HG03520 (cell line): ENCODE results near the gene TRAPPC12.

Experiments used
- ATAC-seq: cut with Tn5 transposase; IDR thresholded peaks from one replicate; pipeline ENCODE4 v1.9.1; 2021; ENCODE audit warnings: mild to moderate bottlenecking, moderate library complexity; ENCODE audit not compliant: unreplicated experiment

The TRAPPC12 gene

DNA sequence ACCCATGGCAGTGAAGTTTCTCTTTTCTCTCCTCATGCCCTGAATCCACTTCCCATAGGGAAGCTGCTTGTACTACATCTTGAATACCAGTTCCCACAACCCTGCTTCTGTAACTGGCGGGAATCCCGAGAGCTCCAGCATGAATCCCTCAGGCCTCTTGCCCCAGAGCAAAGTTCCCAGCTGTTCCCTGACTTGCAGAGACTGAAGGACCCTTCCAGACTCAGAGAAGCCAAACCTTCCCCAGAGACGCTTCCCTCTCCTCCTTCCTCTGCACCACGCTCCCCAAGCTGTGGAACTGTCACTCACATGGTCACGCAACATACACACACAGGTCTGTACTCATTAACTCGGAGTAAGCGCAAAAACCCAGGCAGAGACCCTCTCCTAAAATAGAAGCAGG lies 26.4 kb downstream of the TRAPPC12 start:
- ATAC-seq: no peak

DNA sequence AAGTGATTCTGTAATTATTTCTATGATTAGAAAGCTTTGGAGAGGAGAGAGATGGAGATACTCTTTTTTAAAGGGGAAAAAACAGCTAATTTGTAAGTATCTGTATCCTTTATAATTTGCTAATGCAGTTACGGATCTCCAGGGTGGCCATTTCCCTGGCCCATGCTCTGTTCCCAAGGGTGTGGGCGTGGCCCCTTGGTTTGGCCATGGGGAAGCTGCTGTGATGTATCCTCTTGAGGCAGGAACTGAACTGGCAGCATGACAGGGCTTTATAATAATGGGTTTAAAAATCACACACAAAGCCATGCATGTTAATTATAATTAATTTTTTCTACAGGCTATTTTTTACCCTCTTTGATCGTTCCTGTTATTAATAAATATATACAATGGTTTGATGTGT lies 27.0 kb downstream of the TRAPPC12 start:
- ATAC-seq: no peak

DNA sequence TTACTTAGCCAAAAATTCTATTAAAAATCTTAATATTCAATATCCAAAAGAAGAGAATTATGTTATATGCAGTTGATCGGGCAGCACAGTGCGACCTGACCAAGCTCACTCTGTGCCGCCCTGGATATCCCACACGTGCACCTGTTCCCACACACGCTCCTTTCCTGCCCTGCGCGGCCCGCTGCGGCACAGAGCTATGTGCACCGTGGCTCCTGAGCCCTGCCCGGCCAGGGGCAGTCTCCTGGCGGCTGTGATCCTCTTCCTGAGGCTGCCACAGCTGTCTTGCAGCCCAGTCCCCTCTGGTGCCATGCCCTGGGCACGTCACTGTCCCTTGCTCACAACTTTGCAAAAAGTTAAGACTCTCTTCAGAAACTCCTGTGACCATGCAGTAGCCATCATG lies 29.3 kb downstream of the TRAPPC12 start:
- ATAC-seq: no peak

DNA sequence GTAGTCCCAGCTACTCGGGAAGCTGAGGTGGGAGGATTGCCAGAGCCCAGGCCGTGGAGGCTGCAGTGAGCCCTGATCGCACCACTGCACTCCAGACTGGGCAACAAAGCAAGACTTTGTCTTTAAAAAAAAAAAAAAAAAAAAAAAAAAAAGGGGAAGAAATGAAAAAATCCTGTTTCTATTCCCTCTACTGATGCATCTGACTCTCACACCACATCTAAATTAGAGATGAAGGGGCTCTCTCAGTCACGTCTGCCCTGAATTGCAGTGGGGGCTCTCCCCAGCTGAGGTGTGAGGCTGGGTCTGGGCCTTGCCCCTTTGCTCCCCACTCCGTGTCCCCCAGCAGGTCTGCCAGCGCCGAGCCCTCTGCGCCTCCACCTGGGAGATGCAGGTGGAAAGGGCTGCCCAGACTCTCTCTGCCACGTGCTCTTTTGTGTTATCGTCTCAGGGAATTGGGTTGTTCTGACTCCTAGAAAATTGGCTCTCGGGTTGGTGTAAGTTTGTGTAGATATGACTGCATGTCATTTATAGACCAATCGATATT lies 30.2 kb downstream of the TRAPPC12 start:
- no peak for ATAC-seq

DNA sequence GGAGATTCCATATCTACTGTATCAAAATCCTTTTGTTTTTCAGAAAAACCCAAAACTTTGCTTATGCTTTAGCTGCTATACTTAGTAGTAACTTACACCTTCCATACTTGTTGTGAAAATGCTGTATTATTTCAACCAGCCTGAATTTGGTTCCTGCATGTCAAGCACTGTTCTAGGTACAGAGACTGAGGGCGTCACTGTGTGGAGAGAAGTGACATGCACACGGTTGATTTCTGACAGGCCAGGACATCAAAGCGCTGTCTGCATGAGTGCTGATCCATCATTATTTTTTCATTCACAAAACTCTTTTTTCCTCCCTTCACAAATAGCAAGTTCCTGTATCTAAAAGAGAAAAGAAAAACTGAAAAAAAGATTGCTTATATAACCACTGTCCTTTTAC lies 31.6 kb downstream of the TRAPPC12 start:
- ATAC-seq: no peak

DNA sequence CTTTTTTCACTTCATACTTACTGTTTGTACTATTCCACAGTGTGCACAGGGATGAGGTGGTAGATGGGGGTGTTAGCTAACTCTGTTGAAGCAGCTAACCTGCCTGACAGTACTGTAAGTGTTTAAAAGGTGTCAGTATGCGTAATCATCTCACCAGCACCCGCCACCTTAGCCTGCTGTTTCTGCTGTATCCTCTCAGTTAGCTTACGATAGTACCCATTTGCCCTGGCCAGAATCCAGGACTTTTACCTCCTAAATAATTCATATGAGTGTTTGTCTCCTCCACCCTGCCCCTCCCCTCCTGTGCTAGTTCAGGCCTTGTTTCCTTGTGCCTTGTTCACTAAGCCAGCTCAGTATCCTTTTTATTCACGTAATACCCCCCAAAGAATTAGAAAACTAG lies 34.2 kb downstream of the TRAPPC12 start:
- no peak for ATAC-seq

DNA sequence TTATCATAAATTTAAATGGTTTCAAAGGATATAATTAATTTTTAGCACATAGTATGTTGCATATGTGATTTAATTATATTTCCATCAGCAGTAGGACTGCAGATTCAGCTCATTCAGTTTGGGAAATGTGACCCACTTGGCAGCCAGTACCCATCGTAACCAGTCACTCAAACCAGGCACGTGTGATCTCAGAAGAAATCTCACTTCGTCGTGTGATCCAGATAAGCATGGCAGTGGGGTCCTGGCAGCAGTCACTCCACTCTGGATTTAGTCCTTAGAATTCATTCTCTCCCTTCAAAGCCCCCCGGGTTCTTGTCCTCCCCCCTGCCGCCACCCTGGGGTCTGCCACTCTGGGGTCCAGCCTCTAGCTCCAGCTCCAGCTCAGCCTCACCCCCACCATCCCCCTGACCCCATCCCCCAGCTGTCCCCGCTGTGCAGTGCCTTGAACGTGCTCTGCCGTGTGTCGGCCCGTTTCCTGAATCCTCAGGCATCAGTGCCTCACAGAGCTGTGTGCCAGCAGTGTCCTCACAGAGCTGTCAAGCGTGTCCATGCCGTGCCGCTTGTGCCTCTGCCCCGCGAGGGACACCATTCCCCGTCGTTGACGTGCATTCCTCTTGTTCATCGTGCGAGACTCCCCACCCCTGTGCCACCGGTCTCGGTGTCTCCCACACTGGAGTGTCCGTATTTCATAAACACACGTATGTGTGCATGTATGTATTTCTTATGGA lies 34.8 kb downstream of the TRAPPC12 start:
- ATAC-seq: no peak

DNA sequence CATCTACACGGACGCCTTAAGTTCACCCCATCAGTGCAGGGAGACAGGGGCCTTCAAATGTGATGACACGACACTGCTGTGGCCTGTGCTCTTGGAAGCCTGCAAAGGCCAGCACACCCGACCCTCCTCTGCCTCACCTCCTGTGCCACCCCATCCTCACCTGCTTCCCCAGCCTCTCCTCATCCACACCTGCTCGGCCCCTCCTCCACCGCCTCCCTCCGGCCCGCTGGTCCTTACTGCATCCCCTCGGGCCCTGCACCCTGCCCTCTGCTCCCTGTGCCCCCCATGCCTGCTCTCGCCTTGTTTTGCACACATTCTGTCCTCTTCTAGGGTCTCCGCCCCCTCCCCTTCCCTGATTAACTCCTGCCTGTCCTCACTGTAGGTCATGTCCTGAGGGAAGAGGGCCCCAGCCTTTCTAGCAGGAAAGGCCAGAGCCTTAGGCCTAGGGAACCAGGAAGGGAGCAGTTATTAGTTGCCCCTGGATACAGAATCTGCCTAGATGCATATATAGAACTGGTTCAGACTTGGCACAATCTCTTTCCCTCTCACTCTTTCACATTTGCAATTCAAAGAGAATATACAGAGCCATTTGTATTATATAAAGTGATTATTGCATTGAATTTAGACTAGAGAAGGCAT lies 39.4 kb downstream of the TRAPPC12 start:
- ATAC-seq: no peak

DNA sequence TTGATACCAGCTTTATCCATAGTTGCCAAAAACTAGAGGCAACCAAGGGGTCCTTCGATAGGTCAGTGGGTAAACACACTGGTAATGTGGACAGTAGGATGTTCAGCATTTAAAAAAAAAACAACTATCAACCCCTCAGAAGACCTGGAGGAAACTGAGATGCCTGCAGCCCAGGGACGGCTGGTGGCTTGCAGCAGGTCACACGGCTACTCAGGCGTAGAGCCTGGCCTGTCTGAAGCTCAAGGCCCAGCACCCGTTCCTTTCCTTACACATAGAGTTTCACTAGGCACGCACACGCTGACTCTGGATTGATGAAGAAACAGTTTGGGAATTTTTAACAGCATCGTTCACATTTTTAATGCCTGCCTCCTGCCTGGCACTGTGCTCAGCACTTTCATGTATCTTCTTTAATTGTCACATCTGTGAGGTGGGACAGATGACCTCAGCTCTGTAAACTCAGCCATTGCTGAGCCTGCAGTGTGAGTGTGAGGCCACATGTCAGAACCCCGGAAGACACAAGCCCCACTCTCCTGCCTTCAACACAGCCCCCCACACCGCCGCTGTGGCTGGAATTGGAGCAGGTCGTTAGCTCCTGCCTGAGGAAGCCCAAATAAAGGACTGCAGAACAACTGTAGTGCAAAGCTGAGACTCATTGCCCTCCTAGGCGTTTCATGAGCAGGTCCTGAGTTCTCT lies 40.7 kb downstream of the TRAPPC12 start:
- no peak for ATAC-seq

DNA sequence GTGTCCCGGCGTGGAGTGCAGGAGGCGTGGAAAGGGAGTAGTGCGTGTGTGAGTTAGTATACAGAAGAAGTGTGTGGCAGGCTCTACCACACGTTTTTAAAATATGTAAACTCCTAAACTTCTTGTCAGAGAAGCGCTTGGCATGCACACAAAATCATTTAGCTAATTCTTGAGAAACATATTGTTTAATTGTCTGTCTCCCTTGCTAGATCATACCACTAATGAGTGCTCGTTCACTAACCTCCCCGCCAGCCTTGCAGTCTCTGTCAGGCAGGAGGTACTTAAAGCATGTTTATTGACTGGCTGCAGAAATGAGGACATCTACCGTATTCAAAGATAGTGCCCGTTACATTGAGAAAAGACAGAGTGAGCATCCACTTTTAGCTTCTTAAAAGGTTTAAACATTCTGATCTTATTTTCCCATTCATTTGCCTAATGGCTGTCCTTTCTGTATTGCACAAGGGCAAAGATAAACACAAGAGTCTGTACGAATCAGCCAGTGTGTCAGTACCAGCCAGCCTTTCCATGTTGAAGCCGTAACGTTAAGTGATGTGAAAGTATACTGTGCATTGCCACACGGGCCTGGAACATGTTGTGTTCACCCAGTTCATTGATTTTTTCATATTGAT lies 41.4 kb downstream of the TRAPPC12 start:
- ATAC-seq: no peak

DNA sequence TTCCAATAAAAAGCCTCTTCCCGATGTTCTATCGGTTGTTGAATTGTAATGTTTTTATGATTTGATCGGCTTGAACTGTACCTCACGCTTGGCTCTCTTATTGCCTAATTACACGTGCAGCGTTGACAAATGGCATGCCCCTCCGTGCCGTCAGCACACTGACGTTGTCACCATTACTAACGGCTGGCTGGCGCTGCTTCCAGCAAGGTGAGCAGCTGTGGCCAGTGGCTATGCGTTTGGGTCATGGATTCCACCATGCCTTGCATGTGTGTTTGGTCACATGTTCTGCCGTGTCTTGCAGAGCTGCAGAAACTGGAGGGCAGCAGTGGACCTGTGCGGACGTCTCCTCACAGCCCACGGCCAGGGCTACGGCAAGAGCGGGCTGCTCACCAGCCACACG lies 42.1 kb downstream of the TRAPPC12 start:
- no peak for ATAC-seq

DNA sequence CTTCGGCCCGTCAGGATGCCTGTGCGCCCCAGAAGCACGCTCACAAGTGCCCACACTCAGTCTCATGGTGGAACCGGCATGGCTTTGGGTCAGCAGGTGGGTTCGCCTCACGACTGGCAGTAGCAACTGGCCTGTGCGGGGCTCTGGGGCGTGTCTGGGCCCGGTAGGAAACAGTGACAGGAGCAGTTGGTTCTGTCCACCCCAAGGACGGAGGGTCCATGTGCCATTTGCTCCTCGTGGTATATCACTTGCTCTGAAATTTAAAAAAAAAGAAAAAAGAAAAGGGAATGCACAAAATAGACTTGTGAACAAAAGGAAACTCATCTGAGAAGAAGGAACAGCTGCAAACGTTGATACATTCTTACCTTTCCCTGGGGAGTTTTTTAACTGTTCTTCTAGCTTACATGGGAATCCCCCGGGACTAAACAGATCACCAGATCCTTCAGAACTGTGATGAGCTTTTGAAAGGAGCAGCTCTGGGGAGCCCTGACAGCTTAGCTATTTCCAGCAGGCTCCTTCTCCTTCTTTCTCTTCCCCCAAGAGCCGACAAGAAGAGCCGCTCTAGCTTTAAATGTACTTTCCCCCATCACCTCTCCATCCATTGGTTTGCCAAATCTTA lies 42.8 kb downstream of the TRAPPC12 start:
- ATAC-seq: no peak

DNA sequence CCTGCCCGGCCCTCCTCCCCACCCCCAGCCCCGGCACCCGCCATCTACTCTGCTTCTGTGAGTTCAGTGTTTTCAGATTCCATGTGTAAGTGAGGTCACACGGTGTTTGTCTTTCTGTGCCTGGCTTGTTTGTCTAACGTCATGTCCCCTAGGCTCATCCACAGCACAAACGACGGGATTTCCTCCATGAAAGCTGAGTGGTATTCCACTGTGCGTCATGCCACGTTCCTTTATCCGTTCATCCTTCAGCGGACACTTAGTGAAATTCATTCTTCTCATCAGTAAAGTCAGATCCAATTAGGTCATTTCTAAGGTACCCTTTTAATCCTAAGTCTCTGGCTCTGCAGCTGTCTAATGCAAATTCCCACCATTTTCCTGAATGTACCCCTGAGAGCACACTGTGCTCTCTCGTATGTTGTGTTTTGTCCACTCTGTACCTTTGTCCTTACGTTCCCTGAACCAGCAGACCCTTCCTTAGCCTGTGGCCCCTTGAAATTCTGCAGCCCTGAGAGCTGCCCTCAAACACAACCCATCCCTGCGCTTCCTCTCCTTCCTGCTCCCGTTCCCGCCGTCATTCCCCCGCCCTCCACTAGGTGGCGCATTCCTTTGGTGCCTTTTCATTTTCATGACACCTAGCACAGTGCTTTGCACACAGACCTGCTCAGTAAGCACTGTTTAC lies 44.1 kb downstream of the TRAPPC12 start:
- peak; percentile 56 for ATAC-seq

DNA sequence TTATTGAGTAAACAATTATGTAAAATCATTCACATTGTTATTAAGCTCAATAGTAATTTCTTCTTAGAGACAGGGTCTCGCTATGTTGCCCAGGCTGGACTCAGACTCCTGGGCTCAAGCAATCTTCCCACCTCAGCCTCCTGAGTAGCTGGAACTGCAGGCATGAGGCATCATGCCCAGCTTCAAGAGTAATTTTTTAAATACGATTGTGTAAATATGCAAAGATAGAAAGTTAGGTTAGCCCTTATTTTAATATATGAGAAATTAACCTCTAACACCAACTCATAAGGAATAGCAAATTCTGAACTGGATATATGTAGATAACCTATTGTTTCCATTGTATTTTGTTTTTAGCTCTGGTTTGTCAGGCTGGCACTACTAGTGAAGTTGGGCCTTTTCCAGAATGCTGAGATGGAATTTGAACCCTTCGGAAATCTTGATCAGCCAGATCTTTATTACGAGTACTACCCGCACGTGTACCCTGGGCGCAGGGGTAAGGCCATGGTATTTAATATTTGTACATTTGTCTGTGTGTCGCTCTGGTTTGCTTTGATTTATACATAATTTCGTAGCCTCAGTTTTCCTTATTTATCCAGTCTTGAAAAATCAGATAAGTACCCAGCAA lies 44.8 kb downstream of the TRAPPC12 start:
- no peak for ATAC-seq

DNA sequence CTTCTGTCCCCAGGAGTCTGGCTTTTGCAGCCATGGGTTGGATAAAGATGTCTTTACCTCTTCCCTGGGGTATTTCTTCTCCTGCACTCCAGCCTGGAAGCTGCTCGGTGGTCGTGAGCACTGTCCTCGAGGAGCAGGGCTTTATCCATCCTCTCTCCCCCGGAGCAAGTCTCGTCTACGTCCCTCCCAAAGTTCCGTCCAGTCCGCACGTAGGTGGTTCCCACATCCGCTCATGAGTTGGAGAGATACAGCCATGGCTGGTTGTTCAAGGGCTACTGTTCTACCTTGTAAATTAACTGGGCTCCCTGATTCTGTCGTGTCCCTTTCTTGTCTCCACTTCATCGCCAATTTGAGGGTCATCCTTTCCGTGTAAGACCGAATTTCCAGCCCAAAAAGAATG lies 47.1 kb downstream of the TRAPPC12 start:
- ATAC-seq: no peak

DNA sequence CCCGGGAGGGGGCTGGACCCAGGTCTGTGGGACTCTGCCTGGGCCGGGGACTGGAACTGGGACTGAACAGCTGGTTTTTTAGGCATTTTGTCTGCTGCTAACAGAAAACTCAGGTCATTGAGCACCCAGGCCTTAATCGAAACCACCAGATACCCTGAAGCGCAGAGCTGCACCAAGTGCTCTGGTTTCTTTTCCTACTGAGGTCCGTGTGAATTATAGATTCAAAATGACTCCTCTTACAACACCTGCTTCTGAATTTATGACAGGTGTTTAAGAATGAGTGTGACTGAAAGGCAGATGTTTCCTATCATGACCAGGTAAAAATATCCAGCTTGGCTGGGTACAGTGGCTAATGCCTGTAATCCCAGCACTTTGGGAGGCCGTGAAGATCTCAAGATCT lies 47.8 kb downstream of the TRAPPC12 start:
- ATAC-seq: peak; percentile 56

DNA sequence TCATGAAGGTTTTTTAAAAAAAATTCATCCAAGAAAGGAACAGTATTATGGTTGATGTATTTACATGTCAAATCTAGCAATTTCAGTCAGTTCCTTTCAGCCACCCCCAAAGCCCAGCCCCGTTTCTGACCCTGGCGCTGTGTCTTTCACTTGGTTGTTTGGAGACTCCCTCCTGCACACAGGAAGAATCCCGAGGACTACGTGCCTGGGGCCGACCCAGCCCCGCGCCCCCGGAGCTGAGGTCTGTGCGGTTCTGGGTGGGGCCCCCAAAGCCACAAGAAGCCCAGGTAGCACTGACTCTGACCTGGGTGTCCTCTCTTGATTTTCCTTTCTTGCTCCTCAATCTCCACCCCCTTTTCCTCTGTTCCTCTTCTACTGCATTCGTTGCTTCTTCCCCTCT lies 49.1 kb downstream of the TRAPPC12 start:
- no peak for ATAC-seq

DNA sequence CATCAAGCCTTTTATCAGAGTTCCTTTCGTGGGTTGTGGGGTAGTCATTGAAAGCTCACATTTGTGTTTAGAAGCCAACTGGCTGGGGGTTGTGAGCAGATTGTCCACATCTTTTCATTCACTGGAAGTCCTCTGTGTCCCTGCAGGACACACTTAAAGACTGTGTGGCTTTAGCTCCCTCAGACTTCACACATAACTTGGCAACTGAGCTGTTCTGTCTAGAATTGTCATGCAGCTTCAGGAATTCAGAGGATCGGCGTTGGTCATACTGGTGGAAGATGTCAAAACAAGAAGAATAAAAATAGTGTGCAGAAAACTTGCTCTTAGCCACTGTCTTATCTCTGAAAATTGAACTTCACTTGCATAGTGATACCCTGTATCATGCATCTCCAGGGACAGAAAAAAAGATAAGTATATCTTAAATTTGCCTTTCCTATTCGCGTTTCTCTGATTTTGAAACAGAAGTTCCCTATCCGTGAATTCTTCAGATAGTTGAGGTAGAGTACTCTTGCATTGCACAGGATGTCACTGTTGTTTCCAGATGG lies 49.6 kb downstream of the TRAPPC12 start:
- no peak for ATAC-seq

DNA sequence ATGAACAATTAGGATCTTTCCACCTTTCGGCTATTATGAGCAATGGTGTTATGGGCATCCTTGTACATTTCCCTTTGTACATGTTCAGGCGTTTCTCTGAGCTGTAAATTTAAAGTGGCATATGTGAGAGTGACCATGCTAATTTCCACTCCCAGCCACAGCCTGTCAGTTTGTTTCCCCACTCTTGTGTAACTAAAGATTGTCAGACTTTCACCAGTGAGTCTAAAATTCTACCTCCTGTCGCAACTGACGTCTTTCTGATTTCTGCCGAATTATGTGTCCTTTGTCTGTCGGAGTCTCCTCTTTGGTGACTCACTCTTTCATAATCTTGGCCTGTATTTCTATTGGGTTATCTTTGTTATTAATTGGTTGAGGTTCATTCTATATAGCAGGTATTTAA lies 50.7 kb downstream of the TRAPPC12 start:
- no peak for ATAC-seq
